ENCODE measurements around the gene FAM169A.
"Not testable (repeated sequence)": the region's sequence is repeated elsewhere in the genome, so short reads cannot be mapped to it uniquely, and the experiment has no call there.

- not testable (repeated sequence) for TF ChIP-seq CTCF, POLR2A (IDR thresholded peaks at IDR 0.05)
These were observed 74.5 kb downstream of the FAM169A start for GRCh38 chr5:74791669-74792068.

Measured in ovary (tissue), 3 donors.